BE2C (cell line): Measurements from ENCODE around the gene GMEB2.
A peak's percentile ranks its signal among the peaks of the same experiment; 100 is the strongest.
"Not testable (repeated sequence)": the region's sequence is repeated elsewhere in the genome, so short reads cannot be mapped to it uniquely, and the experiment has no call there.

Experiments used
- DNase-seq: peaks from one replicate; pipeline ENCODE4 v3.0.0-alpha.2; 2020
- H3K27me3 ChIP-seq: fragments of 250-450 bp; sonication (Bioruptor Pico); 2 replicates; pipeline ENCODE4 v1.5.1; 2020; ENCODE audit warnings: mild to moderate bottlenecking
- H3K36me3 ChIP-seq: fragments of 250-450 bp; sonication (Bioruptor Pico); 2 replicates; pipeline ENCODE4 v1.5.1; 2020; ENCODE audit warnings: mild to moderate bottlenecking
- H3K4me1 ChIP-seq: fragments of 250-450 bp; sonication (Bioruptor Pico); 2 replicates; pipeline ENCODE4 v1.5.1; 2020
- H3K4me3 ChIP-seq: 2 replicates; pipeline ENCODE4 v1.5.1; 2011; ENCODE audit warnings: low read depth, low read length
- H3K9me3 ChIP-seq: fragments of 250-450 bp; sonication (Bioruptor Pico); 2 replicates; pipeline ENCODE4 v1.5.1; 2020
- CTCF ChIP-seq: IDR thresholded peaks from 2 replicates; pipeline ENCODE4 v1.5.1; 2012; ENCODE audit warnings: mild to moderate bottlenecking, low read depth, low read length

GMEB2 gene

GRCh38 chr20:63636752-63637628 lies 10.1 kb upstream of the GMEB2 start:
- no peak for DNase-seq
- TF ChIP-seq CTCF = no peak
- H3K4me3 ChIP-seq = no peak overlapping the region
- no peaks in the 10 kb centered on the region; the same call in 1 of the 2 replicates for H3K4me1 ChIP-seq
- no peaks in the 10 kb centered on the region for H3K27me3 ChIP-seq
- peaks cover 5% of the 10 kb centered on the region for H3K36me3 ChIP-seq
- no peaks in the 10 kb centered on the region for H3K9me3 ChIP-seq

GRCh38 chr20:63635431-63636141 lies 8.7 kb upstream of the GMEB2 start:
- H3K4me3 ChIP-seq = no peak overlapping the region
- no peaks in the 10 kb centered on the region for H3K27me3 ChIP-seq
- H3K9me3 ChIP-seq = no peaks in the 10 kb centered on the region
- no peak for TF ChIP-seq CTCF
- no peak for DNase-seq
- H3K4me1 ChIP-seq = no peaks in the 10 kb centered on the region
- H3K36me3 ChIP-seq = no peaks in the 10 kb centered on the region

- Histone ChIP-seq H3K9me3 (no peaks in the 10 kb centered on the region), H3K4me1 (no peaks in the 10 kb centered on the region), H3K4me3 (no peak overlapping the region), H3K36me3 (no peaks in the 10 kb centered on the region), H3K27me3 (no peaks in the 10 kb centered on the region)
- no peak for DNase-seq
- no peak for TF ChIP-seq CTCF
These were observed 6.8 kb upstream of the GMEB2 start for GRCh38 chr20:63633732-63634131.

- H3K36me3 ChIP-seq, H3K4me1 ChIP-seq, H3K9me3 ChIP-seq, H3K27me3 ChIP-seq, H3K4me3 ChIP-seq: not testable (repeated sequence)
- DNase-seq = peak; percentile 1
These were observed 4.5 kb upstream of the GMEB2 start for GRCh38 chr20:63631426-63631825.

- H3K9me3 ChIP-seq, H3K4me1 ChIP-seq, H3K36me3 ChIP-seq, H3K4me3 ChIP-seq, H3K27me3 ChIP-seq: not testable (repeated sequence)
- DNase-seq = peak; percentile 2
These were observed 4.1 kb upstream of the GMEB2 start for GRCh38 chr20:63630956-63631355.

- Histone ChIP-seq H3K4me3 (peak overlapping the region; percentile 90), H3K4me1 (no peaks in the 10 kb centered on the region; the same call in 1 of the 2 replicates), H3K9me3 (no peaks in the 10 kb centered on the region), H3K36me3 (peaks cover 4% of the 10 kb centered on the region; the same call in 1 of the 2 replicates), H3K27me3 (no peaks in the 10 kb centered on the region)
- TF ChIP-seq CTCF = no peak
- DNase-seq = peak; percentile 83
These were observed 1.5 kb upstream of the GMEB2 start for GRCh38 chr20:63628246-63628975.
